IPS-NIHi7 (cell line): ENCODE measurements around the gene PKD2L2.
"Not testable (repeated sequence)": the region's sequence is repeated elsewhere in the genome, so short reads cannot be mapped to it uniquely, and the experiment has no call there.

Experiments
- DNase-seq: peaks from one replicate; pipeline ENCODE4 v3.0.0; 2012; ENCODE audit warnings: mixed read lengths; ENCODE audit errors: extremely low spot score

Gene PKD2L2

GRCh38 chr5:137957948-137958347 is 68.7 kb downstream of the PKD2L2 start:
- DNase-seq: no peak

DNA sequence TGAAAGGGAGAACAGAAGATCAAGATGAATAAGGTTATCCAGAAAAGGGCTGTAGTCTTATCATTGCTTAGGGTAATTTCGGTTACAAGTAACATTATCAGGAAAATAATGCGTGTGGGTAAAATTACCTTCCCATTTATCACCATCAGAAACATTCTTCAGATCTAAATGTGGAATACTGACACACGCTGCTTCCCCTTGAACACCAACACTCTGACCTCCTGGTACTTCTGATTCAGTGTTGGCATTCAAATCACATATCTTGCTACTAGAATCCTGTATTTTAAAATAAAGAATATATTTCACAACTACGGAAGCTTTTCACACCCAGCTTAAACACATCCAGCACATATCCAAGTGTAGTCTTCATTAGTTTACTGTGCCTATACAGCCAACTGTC is 70.2 kb downstream of the PKD2L2 start:
- no peak for DNase-seq

GRCh38 chr5:137960141-137960540 is 70.9 kb downstream of the PKD2L2 start:
- DNase-seq: no peak

DNA sequence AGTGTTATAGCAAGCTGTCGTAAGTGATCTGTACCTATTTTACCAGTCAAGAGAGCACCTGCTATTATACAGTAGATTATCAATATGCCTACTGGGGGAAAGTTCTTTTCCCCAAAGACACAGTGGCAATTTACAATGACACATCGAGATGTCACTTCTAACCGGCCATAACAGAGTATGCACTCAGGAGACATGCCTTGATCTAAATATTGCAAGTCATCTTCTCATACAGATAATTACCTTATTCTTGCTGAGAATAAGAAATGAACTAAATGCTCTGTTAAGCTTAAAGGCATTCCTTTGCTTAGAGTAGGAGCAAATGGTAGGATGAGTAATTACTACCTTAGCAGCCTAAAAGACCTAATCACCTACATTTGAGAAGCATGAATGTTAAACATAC is 71.6 kb downstream of the PKD2L2 start:
- no peak for DNase-seq

DNA sequence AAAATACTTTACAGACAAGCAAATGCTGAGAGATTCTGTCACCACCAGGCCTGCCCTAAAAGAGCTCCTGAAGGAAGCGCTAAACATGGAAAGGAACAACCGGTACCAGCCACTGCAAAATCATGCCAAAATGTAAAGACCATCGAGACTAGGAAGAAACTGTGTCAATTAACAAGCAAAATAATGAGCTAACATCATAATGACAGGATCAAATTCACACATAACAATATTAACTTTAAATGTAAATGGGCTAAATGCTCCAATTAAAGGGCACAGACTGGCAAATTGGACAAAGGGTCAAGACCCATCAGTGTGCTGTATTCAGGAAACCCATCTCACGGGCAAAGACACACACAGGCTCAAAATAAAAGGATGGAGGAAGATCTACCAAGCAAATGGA is 81.1 kb downstream of the PKD2L2 start:
- not testable (repeated sequence) for DNase-seq

- DNase-seq: no peak
Measured at GRCh38 chr5:137975208-137975607, 86.0 kb downstream of the PKD2L2 start.

GRCh38 chr5:137989419-137989818 is 100.2 kb downstream of the PKD2L2 start:
- no peak for DNase-seq
